Gastroesophageal sphincter (tissue), 3 donors: ENCODE measurements around the gene POMT1.
A peak's percentile ranks its signal among the peaks of the same experiment; 100 is the strongest.

Experiments used
- CTCF ChIP-seq, 4 experiments: fragments of 200-600 bp in 2 of 4; fragments of 450-650 bp in 2 of 4; sonication (generic) in 1 of 4; IDR thresholded peaks; one replicate each; pipeline ENCODE4 v1.5.1; 2017 to 2019; ENCODE audit warnings: antibody characterized with exemption in 4 of 4, mild to moderate bottlenecking in 2 of 4, moderate library complexity in 2 of 4
- POLR2AphosphoS5 ChIP-seq: sonication (generic); formaldehyde crosslinking; IDR thresholded peaks from one replicate; pipeline ENCODE4 v1.6.1; 2017; ENCODE audit warnings: antibody characterized with exemption

GRCh38 chr9:131467214-131467935 lies 35.3 kb upstream of the POMT1 start:
- TF ChIP-seq POLR2AphosphoS5 (peak; percentile 43), CTCF (IDR thresholded peaks at IDR 0.05) (no peak)
